ENCODE data around the gene STXBP5.
A peak's percentile ranks its signal among the peaks of the same experiment; 100 is the strongest.

STXBP5 gene

DNA sequence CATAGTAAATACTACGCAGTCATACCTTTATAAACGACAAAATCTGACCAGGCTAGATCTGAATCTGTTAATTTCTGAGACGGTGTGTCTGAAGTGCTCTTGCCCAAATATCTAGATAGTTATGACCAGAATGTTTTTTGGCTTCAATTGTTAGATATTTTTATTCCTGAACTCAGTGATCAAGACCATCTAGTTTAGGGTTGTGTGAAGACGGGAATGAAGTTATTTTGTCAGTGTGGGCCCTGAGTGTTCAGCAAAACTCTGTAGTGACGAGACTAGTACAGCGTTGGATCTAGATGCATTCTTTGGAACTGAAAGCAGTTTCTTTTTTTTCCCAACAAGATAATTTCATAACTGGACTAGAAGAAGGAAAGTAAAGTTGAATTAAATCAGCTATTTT is 3.1 kb downstream of the STXBP5 start:
- 81% methylated on average over 2 of the region's 6 CpGs for WGBS (ENCODE audit: insufficient coverage)
- H3K4me1 ChIP-seq (ENCODE audit: control extremely low read depth in 1 of 4, control insufficient read depth in 4 of 4, insufficient read depth in 4 of 4, low read length in 3 of 4) = peaks cover 8 to 38% (median 25%) of the 10 kb centered on the region in 4 experiments
- POLR2A ChIA-PET = no interaction called here
- peak overlapping the region in 1 of 2 experiments; percentile 92 for H3K27ac ChIP-seq (ENCODE audit: insufficient read depth in 1 of 2, low read depth in 1 of 2, low read length in 2 of 2, poor library complexity in 1 of 2, severe bottlenecking in 2 of 2)
- DNase-seq = no peak
- H3K36me3 ChIP-seq (ENCODE audit: control insufficient read depth in 4 of 4, insufficient read depth in 4 of 4, low read length in 3 of 4) = peaks cover 2 to 27% (median 5%) of the 10 kb centered on the region in 4 experiments
- H3K4me3 ChIP-seq (ENCODE audit: control insufficient read depth in 1 of 7, extremely low read depth in 1 of 7, insufficient read depth in 4 of 7, low read depth in 2 of 7, low read length in 6 of 7) = peak overlapping the region in 5 of 7 experiments; percentile 25 to 99 (median 84)
- CTCF ChIA-PET = no interaction called here
- H3K9me3 ChIP-seq (ENCODE audit: control extremely low read depth in 1 of 5, control insufficient read depth in 4 of 5, insufficient read depth in 2 of 5, low read depth in 1 of 5, low read length in 4 of 5) = no peaks in the 10 kb centered on the region
- H3K27me3 ChIP-seq (replicated peaks in 2 of 5; ENCODE audit: control insufficient read depth in 4 of 5, insufficient read depth in 5 of 5, low read length in 4 of 5) = no peaks in the 10 kb centered on the region

DNA sequence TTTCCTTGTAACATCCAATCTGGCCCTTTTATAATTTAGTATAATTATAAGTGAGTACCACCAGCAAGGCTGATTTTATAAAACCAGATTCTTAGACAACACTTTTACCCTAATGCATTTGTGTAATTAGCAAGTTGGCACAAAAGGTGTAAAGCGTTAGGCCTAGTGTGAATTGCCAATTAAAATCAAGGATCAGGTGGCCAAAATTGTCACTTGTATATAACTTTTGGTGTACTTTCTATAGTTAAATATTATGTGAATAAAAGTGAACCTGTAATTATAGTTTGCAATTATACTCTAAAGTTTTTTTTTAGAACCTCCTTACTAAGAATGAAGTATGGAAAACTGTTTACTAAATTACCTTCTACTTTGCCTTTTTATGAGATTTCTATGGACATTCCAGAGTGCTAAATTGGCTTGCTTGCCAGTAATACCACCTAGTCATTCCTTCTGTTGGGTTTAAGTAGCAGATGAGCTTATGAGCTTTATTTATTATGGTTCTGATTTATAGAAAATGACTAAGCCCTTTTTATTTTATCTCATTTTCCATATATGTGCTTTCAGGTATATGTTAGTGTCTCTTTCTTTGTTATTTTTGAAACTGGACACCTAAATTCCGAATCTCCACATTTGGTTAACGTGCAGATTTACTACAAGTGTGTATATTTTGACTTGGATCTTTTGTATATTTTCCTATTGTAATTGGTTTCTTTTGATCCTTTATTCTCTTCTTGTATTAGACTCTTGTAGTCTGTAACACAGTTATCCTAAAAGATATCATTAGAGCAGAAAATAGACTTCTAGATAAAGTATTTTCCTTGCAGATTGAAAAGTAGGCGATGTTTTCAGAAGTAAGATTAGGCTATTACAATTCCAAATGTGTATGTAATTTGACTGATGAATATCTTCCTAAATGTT is 3.9 kb downstream of the STXBP5 start:
- WGBS (ENCODE audit: insufficient coverage) = no CpG with 5 or more reads among the region's 4 CpGs
- Histone ChIP-seq H3K4me3 (ENCODE audit: control insufficient read depth in 1 of 7, extremely low read depth in 1 of 7, insufficient read depth in 4 of 7, low read depth in 2 of 7, low read length in 6 of 7) (peak overlapping the region in 4 of 7 experiments; percentile 25 to 99 (median 59)), H3K4me1 (ENCODE audit: control extremely low read depth in 1 of 4, control insufficient read depth in 4 of 4, insufficient read depth in 4 of 4, low read length in 3 of 4) (peaks cover 6 to 37% (median 25%) of the 10 kb centered on the region in 4 experiments), H3K36me3 (ENCODE audit: control insufficient read depth in 4 of 4, insufficient read depth in 4 of 4, low read length in 3 of 4) (peaks cover 2 to 31% (median 5%) of the 10 kb centered on the region in 4 experiments), H3K27me3 (replicated peaks in 2 of 5; ENCODE audit: control insufficient read depth in 4 of 5, insufficient read depth in 5 of 5, low read length in 4 of 5) (no peaks in the 10 kb centered on the region), H3K27ac (ENCODE audit: insufficient read depth in 1 of 2, low read depth in 1 of 2, low read length in 2 of 2, poor library complexity in 1 of 2, severe bottlenecking in 2 of 2) (peak overlapping the region in 1 of 2 experiments; percentile 92), H3K9me3 (ENCODE audit: control extremely low read depth in 1 of 5, control insufficient read depth in 4 of 5, insufficient read depth in 2 of 5, low read depth in 1 of 5, low read length in 4 of 5) (no peaks in the 10 kb centered on the region)
- POLR2A ChIA-PET = no interaction called here
- DNase-seq = no peak
- CTCF ChIA-PET = no interaction called here

DNA sequence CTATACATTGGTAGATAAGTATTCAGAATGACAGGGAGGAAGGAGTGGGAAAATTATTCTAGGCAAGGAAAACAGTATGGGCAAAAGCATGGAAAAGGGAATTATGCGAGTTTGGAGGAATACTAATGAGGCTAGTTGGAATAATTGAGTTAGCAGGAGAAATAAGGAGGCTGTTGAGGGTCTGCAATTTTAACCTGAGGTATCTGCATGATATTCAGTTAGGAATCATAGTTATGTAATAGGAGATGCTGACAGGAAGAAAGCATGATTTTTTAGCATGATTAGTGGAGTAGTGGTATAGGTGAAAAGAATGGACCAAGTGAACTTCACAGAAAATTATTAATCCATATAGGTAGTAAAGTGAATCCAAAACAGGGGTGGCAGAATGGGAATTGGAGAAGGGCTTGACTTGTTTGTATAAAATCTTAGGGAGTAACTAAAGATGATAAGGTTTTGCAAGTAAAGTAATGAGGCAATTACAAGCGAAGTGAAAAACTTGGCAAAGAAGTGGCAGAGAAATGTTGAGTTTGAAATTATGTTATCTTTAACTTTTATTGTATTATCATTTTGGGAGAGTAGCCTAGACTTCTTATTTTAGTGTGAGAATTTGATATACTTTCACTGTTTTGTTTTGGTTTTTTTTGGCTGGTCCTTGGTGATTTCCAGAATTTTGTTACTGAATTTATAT is 5.7 kb downstream of the STXBP5 start:
- Histone ChIP-seq H3K4me3 (ENCODE audit: control insufficient read depth in 1 of 7, extremely low read depth in 1 of 7, insufficient read depth in 4 of 7, low read depth in 2 of 7, low read length in 6 of 7) (no peak overlapping the region), H3K27me3 (replicated peaks in 2 of 5; ENCODE audit: control insufficient read depth in 4 of 5, insufficient read depth in 5 of 5, low read length in 4 of 5) (no peaks in the 10 kb centered on the region), H3K9me3 (ENCODE audit: control extremely low read depth in 1 of 5, control insufficient read depth in 4 of 5, insufficient read depth in 2 of 5, low read depth in 1 of 5, low read length in 4 of 5) (no peaks in the 10 kb centered on the region), H3K4me1 (ENCODE audit: control extremely low read depth in 1 of 4, control insufficient read depth in 4 of 4, insufficient read depth in 4 of 4, low read length in 3 of 4) (peaks cover 6 to 38% (median 23%) of the 10 kb centered on the region in 4 experiments), H3K27ac (ENCODE audit: insufficient read depth in 1 of 2, low read depth in 1 of 2, low read length in 2 of 2, poor library complexity in 1 of 2, severe bottlenecking in 2 of 2) (no peak overlapping the region), H3K36me3 (ENCODE audit: control insufficient read depth in 4 of 4, insufficient read depth in 4 of 4, low read length in 3 of 4) (peaks cover 2 to 31% (median 5%) of the 10 kb centered on the region in 4 experiments)
- POLR2A ChIA-PET = no interaction called here
- DNase-seq = no peak
- CTCF ChIA-PET = no interaction called here
- 97% methylated on average over 2 of the region's 2 CpGs for WGBS (ENCODE audit: insufficient coverage)

DNA sequence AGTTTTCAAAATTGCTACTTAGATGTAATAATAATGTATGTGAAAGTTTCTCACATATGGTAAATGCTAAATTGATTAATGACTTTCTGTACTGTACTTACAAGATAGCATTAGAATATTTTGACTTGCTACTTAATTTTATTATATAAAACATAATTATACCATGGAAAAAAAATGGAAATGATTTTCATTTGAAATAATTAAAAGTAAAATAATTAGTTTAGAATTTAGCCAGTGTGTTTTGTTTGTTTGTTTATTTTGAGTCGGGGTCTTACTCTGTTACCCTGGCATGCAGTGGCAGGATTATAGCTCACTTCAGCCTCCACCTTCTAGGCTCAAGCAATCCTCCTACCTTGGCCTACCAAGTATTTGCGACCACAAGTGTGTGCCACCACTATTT is 7.1 kb downstream of the STXBP5 start:
- 94% methylated on average over 2 of the region's 2 CpGs for WGBS (ENCODE audit: insufficient coverage)
- Histone ChIP-seq H3K27ac (ENCODE audit: insufficient read depth in 1 of 2, low read depth in 1 of 2, low read length in 2 of 2, poor library complexity in 1 of 2, severe bottlenecking in 2 of 2) (no peak overlapping the region), H3K4me3 (ENCODE audit: control insufficient read depth in 1 of 7, extremely low read depth in 1 of 7, insufficient read depth in 4 of 7, low read depth in 2 of 7, low read length in 6 of 7) (no peak overlapping the region), H3K9me3 (ENCODE audit: control extremely low read depth in 1 of 5, control insufficient read depth in 4 of 5, insufficient read depth in 2 of 5, low read depth in 1 of 5, low read length in 4 of 5) (no peaks in the 10 kb centered on the region), H3K4me1 (ENCODE audit: control extremely low read depth in 1 of 4, control insufficient read depth in 4 of 4, insufficient read depth in 4 of 4, low read length in 3 of 4) (peaks cover 4 to 31% (median 16%) of the 10 kb centered on the region in 4 experiments), H3K27me3 (replicated peaks in 2 of 5; ENCODE audit: control insufficient read depth in 4 of 5, insufficient read depth in 5 of 5, low read length in 4 of 5) (no peaks in the 10 kb centered on the region), H3K36me3 (ENCODE audit: control insufficient read depth in 4 of 4, insufficient read depth in 4 of 4, low read length in 3 of 4) (peaks cover 2 to 31% (median 5%) of the 10 kb centered on the region in 4 experiments)
- DNase-seq = no peak
- POLR2A ChIA-PET = no interaction called here
- CTCF ChIA-PET = interaction anchor here (0.7 kb wide), 1 partner anchor 114 kb away, joined by 3 read pairs; no protein-coding TSS in a partner anchor

DNA sequence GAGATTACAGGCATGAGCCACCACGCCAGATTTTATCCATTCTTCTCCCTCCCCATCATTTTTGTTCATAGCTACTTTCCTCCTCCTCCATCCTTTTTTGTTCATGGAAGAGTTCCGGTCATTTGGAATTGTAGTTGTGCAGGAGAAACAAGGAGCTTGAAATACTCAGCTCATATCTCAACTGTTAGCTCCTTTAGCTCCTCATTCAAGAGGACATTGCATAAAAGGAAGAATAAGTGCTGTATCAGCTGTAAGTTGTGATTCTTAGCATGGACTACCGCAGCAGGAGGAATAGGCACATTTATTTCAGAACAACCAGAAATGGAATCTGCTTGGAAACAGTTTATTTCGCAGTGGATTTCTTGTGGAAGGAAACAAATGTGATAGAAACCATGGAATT is 7.6 kb downstream of the STXBP5 start:
- POLR2A ChIA-PET = no interaction called here
- WGBS (ENCODE audit: insufficient coverage) = 96% methylated on average over 2 of the region's 4 CpGs
- Histone ChIP-seq H3K27ac (ENCODE audit: insufficient read depth in 1 of 2, low read depth in 1 of 2, low read length in 2 of 2, poor library complexity in 1 of 2, severe bottlenecking in 2 of 2) (no peak overlapping the region), H3K36me3 (ENCODE audit: control insufficient read depth in 4 of 4, insufficient read depth in 4 of 4, low read length in 3 of 4) (peaks cover 2 to 31% (median 5%) of the 10 kb centered on the region in 4 experiments), H3K4me1 (ENCODE audit: control extremely low read depth in 1 of 4, control insufficient read depth in 4 of 4, insufficient read depth in 4 of 4, low read length in 3 of 4) (peaks cover 4 to 29% (median 13%) of the 10 kb centered on the region in 4 experiments), H3K27me3 (replicated peaks in 2 of 5; ENCODE audit: control insufficient read depth in 4 of 5, insufficient read depth in 5 of 5, low read length in 4 of 5) (no peaks in the 10 kb centered on the region), H3K4me3 (ENCODE audit: control insufficient read depth in 1 of 7, extremely low read depth in 1 of 7, insufficient read depth in 4 of 7, low read depth in 2 of 7, low read length in 6 of 7) (no peak overlapping the region), H3K9me3 (ENCODE audit: control extremely low read depth in 1 of 5, control insufficient read depth in 4 of 5, insufficient read depth in 2 of 5, low read depth in 1 of 5, low read length in 4 of 5) (no peaks in the 10 kb centered on the region)
- no peak for DNase-seq
- CTCF ChIA-PET = no interaction called here

DNA sequence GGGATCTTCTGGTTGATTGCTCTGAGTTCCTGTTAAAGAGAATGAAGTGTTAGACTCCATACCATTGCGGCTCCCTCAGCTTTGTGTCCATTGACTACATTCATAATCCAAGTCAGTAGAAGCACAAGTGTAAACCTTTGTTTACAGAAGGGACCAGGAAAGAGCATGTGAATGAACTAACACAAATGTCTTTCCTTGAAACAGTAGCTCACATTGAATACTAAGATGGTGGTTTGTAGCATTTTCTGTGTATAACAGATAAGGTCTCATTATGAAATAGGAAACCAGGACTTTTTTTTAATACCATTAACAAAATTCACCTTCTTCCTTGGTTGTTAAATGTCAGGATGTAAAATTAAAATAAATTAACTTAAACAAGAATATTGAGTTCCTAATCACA is 8.4 kb downstream of the STXBP5 start:
- POLR2A ChIA-PET = interaction anchor here (0.6 kb wide), 1 partner anchor 343 kb away, joined by 3 read pairs; no protein-coding TSS in a partner anchor
- Histone ChIP-seq H3K27ac (ENCODE audit: insufficient read depth in 1 of 2, low read depth in 1 of 2, low read length in 2 of 2, poor library complexity in 1 of 2, severe bottlenecking in 2 of 2) (no peak overlapping the region), H3K9me3 (ENCODE audit: control extremely low read depth in 1 of 5, control insufficient read depth in 4 of 5, insufficient read depth in 2 of 5, low read depth in 1 of 5, low read length in 4 of 5) (no peaks in the 10 kb centered on the region), H3K27me3 (replicated peaks in 2 of 5; ENCODE audit: control insufficient read depth in 4 of 5, insufficient read depth in 5 of 5, low read length in 4 of 5) (no peaks in the 10 kb centered on the region), H3K36me3 (ENCODE audit: control insufficient read depth in 4 of 4, insufficient read depth in 4 of 4, low read length in 3 of 4) (peaks cover 2 to 27% (median 5%) of the 10 kb centered on the region in 4 experiments), H3K4me1 (ENCODE audit: control extremely low read depth in 1 of 4, control insufficient read depth in 4 of 4, insufficient read depth in 4 of 4, low read length in 3 of 4) (peaks cover 0 to 25% (median 10%) of the 10 kb centered on the region in 4 experiments), H3K4me3 (ENCODE audit: control insufficient read depth in 1 of 7, extremely low read depth in 1 of 7, insufficient read depth in 4 of 7, low read depth in 2 of 7, low read length in 6 of 7) (peak overlapping the region in 1 of 7 experiments; percentile 32)
- peak in 2 of 3 donors; percentile 19 to 28 for DNase-seq
- WGBS (ENCODE audit: insufficient coverage) = 100% methylated on average over 1 of the region's 1 CpG
- CTCF ChIA-PET = interaction anchor here (1.2 kb wide), 1 partner anchor 18 kb away, joined by 3 read pairs; no protein-coding TSS in a partner anchor
